ENCODE data around the gene IRS2.

- TF ChIP-seq CTCF (optimal IDR thresholded peaks at IDR 0.05 in 1 of 3, IDR thresholded peaks at IDR 0.05 in 1 of 3, conservative IDR thresholded peaks at IDR 0.05 in 1 of 3; ENCODE audit: extremely low read depth in 1 of 3, insufficient read depth in 2 of 3, low read length in 3 of 3) (no peak), EZH2 (IDR thresholded peaks at IDR 0.05; ENCODE audit: low read length) (no peak)
These were observed 59.1 kb downstream of the IRS2 start for GRCh38 chr13:109727251-109727650.
